WERI-Rb-1 (cell line): ENCODE results near the gene PLA2G2C.

Experiments used
- DNase-seq: peaks from one replicate; pipeline ENCODE4 v3.0.0-alpha.2; 2020
- H3K27ac ChIP-seq: fragments of 250-450 bp; sonication (Bioruptor Pico); 2 replicates; pipeline ENCODE4 v1.5.1; 2020; ENCODE audit warnings: mild to moderate bottlenecking, moderate library complexity
- H3K27me3 ChIP-seq: fragments of 250-450 bp; sonication (Bioruptor Pico); 2 replicates; pipeline ENCODE4 v1.5.1; 2021; ENCODE audit warnings: mild to moderate bottlenecking, low read depth, moderate library complexity; ENCODE audit not compliant: insufficient read depth, severe bottlenecking
- H3K36me3 ChIP-seq: fragments of 250-450 bp; sonication (Bioruptor Pico); 2 replicates; pipeline ENCODE4 v1.5.1; 2020; ENCODE audit warnings: mild to moderate bottlenecking, moderate library complexity
- H3K4me3 ChIP-seq: 2 replicates; pipeline ENCODE4 v1.5.1; 2011; ENCODE audit warnings: low read depth, mild to moderate bottlenecking, control low read depth, low read length
- H3K9me3 ChIP-seq: fragments of 250-450 bp; sonication (Bioruptor Pico); 2 replicates; pipeline ENCODE4 v1.5.1; 2021; ENCODE audit warnings: mild to moderate bottlenecking, moderate library complexity; ENCODE audit not compliant: severe bottlenecking
- TF ChIP-seq, protein P1 (sequence below): IDR thresholded peaks from 2 replicates; pipeline ENCODE4 v1.5.1; 2011; ENCODE audit warnings: low read depth, mild to moderate bottlenecking, control low read depth, inconsistent platforms, low read length

PLA2G2C gene

DNA sequence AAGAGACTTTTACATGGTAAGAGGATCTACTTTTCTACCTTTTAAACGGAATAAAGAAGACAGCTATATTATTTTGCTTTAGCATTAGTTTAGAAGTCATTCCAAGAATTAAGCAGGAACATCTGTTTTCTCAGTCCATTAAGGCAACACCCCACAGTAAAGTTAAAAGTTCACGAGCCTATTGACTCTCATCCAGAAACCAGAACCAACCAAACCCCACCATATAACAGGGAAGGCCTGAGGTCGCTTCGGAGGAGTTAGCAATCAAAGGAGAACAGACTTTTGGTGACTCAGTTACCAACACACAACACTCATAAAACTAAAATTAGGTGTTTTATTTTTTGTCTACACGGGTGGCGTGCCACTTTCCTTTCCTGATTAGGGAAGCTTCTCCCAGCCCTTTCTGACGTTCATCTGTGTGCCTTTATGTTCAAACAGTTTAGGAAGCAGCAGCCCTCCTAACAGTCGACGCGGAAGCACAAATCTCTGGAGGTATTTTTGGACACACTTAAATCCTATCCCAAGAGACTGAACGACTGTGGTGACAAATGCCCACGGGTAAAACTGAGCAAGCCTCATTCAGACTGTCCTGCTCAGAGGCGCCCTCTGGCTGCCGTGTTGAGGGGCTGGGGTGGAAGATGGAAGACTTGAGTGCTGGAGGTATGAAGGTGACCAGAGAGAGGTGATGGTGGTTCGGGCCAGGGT lies 8.6 kb upstream of the PLA2G2C start:
- DNase-seq = peak; percentile 64
- Histone ChIP-seq H3K36me3 (no peaks in the 10 kb centered on the region), H3K4me3 (no peak overlapping the region), H3K27me3 (peaks cover 3% of the 10 kb centered on the region), H3K27ac (no peak overlapping the region), H3K9me3 (no peaks in the 10 kb centered on the region)
- TF ChIP-seq, protein P1, sequence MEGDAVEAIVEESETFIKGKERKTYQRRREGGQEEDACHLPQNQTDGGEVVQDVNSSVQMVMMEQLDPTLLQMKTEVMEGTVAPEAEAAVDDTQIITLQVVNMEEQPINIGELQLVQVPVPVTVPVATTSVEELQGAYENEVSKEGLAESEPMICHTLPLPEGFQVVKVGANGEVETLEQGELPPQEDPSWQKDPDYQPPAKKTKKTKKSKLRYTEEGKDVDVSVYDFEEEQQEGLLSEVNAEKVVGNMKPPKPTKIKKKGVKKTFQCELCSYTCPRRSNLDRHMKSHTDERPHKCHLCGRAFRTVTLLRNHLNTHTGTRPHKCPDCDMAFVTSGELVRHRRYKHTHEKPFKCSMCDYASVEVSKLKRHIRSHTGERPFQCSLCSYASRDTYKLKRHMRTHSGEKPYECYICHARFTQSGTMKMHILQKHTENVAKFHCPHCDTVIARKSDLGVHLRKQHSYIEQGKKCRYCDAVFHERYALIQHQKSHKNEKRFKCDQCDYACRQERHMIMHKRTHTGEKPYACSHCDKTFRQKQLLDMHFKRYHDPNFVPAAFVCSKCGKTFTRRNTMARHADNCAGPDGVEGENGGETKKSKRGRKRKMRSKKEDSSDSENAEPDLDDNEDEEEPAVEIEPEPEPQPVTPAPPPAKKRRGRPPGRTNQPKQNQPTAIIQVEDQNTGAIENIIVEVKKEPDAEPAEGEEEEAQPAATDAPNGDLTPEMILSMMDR = peak; percentile 85

DNA sequence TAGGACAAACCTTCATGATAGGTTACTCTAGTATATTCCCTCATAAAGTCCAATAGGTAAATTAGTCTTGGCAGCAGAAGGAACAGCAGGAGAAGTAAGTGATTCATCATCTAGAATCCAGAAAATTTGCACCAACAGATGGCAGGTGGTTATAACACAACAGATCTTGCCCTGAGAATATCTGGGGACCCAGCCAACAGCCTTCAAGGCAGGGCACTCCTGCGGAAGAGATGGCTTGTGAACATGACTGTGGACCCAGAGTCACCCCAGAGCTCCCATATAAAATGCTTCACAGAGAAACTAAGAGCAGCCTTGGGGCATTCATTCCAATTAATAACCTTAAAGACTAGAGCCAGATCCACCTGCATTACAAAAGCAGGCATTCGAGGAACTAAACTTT lies 7.9 kb upstream of the PLA2G2C start:
- peaks cover 5% of the 10 kb centered on the region for H3K27me3 ChIP-seq

DNA sequence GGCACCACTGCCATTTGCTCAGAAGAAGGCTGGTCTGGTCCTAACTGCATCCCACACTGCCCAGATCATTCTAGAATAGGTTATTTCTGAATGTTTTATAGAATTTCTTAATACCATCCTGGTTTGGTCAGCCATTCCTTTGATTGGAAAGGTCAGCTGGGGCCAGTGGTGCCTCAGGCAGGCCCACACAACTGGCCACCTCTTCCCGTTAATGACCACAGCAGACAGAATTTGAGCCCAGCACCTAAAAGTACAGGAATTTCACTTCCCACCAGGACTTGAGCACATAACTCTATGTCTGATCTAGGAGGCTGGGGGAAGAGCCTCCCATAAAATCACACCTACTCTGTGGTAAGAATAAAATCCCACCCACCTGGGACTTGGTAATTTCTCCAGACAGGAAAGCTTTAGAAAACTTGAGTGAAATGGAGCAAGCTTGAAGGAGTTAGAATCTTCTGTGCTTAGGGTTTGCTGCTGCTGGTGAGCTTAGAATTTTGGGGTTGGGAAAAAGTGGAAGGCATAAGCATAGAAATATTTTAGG lies 6.6 kb upstream of the PLA2G2C start:
- peaks cover 14% of the 10 kb centered on the region for H3K27me3 ChIP-seq
- no peak for DNase-seq
- no peaks in the 10 kb centered on the region for H3K9me3 ChIP-seq
- no peak overlapping the region for H3K4me3 ChIP-seq
- TF ChIP-seq, protein P1 = no peak
- H3K36me3 ChIP-seq = no peaks in the 10 kb centered on the region
- no peak overlapping the region for H3K27ac ChIP-seq

More for the DNA sequence above, 7.9 kb upstream of the PLA2G2C start:
- H3K4me3 ChIP-seq = no peak overlapping the region
- no peak overlapping the region for H3K27ac ChIP-seq
- no peaks in the 10 kb centered on the region for H3K9me3 ChIP-seq
- H3K36me3 ChIP-seq = no peaks in the 10 kb centered on the region
- TF ChIP-seq, protein P1 = no peak
- DNase-seq = no peak

DNA sequence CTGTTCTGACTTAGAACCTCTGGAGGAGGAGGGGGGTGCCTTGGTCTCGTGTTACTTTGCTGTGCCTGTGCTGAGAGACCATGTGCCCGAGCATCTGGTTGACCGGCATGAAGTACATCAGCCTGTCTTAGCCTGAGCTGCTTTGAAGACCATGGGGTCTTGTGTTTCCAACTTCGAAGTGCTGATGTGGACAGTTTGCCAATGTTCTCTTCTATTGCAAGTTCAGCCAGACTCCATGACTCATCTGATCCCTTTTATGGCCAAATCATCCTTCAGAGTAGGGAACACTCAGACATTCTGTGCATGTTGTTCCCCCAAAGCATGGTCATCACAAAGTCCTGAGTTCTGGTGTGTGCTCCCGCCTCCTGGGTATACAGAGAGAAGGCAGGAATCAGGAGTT lies 6.0 kb upstream of the PLA2G2C start:
- Histone ChIP-seq H3K4me3 (no peak overlapping the region), H3K36me3 (no peaks in the 10 kb centered on the region), H3K27me3 (peaks cover 14% of the 10 kb centered on the region), H3K9me3 (no peaks in the 10 kb centered on the region), H3K27ac (no peak overlapping the region)
- no peak for DNase-seq
- TF ChIP-seq, protein P1 = no peak

DNA sequence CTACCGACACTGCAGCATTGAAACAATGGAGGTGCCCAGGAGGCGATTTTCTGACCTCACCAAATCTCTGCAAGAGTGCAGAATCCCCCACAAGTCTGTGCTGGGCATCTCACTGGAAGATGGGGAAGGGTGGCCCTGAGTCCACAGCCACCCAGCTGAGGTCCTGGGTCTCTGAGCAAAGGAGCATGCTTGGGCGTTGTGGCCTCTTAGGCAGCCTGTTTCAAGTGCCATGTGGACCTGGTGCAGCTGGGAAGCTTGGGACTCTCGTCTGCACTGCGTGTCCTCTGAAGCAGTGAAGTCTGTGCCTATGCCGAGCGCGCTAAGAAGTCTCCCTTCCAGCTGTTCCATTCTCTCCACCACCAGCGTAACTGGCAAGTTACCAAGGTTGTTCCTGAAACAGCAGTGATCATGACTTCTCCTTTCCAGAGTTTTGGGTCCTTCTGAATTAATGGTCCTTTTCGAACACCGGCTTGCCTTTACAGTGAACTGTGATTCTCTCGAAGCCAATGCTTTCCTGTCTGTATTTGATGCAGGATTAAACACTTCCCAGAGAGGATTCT lies 5.0 kb upstream of the PLA2G2C start:
- TF ChIP-seq, protein P1 = no peak
- no peak overlapping the region for H3K27ac ChIP-seq
- H3K9me3 ChIP-seq = no peaks in the 10 kb centered on the region
- H3K27me3 ChIP-seq = peaks cover 15% of the 10 kb centered on the region
- no peaks in the 10 kb centered on the region for H3K36me3 ChIP-seq
- H3K4me3 ChIP-seq = no peak overlapping the region
- DNase-seq = no peak
